HepG2 (cell line): ENCODE results near the gene KLHL5. TPM values are rescaled to one million over a fixed set of nuclear protein-coding genes. Genes with fewer than 3 reads are reported as not detected.
A peak's percentile ranks its signal among the peaks of the same experiment; 100 is the strongest.

Experiments
- ATAC-seq: fragments of 200-7000 bp; cut with Tn5 transposase; 3 replicates; pipeline ENCODE4 v1.9.1; 2020; ENCODE audit warnings: mild to moderate bottlenecking, moderate library complexity
- BruUV-seq: library from RNA; stranded (reverse); fragments of 400-500 nt; replicated peaks from 2 replicates; lab custom pipeline; 2021; lab: Mats Ljungman, UMichigan
- CTCF ChIA-PET: fragments of 300-600 bp; formaldehyde crosslinking; extraction: SDS; loops from one replicate; lab custom pipeline; 2021; ENCODE audit warnings: low total read pairs, inconsistent platforms, low intra/inter-chr PET ratio; lab: Yijun Ruan, JAX
- POLR2A ChIA-PET: fragments of 350-600 bp; sonication (Branson Sonifier 250); formaldehyde crosslinking; loops from one replicate; lab custom pipeline; 2020; ENCODE audit warnings: antibody characterized with exemption, inconsistent platforms; lab: Yijun Ruan, JAX
- DNase-seq: peaks from one replicate; pipeline ENCODE4 v3.0.0-alpha.2; 2015; ENCODE audit warnings: low spot score
- FAIRE-seq: peaks from 3 replicates; lab custom pipeline; 2011; peaks lifted over from hg19 to GRCh38; lab: Jason Lieb, UNC
- H2AFZ ChIP-seq: one replicate; pipeline ENCODE4 v1.6.1; 2011; ENCODE audit warnings: low read length, inconsistent platforms
- H3K27ac ChIP-seq: fragments of 300-600 bp; 3 replicates; pipeline ENCODE4 v1.8.0; 2011; ENCODE audit warnings: mixed run types, mild to moderate bottlenecking, mixed read lengths, low read length, inconsistent platforms; ENCODE audit not compliant: insufficient read depth; ENCODE audit errors: extremely low read length
- H3K27me3 ChIP-seq, 2 experiments: fragments of 200-600 bp in 1 of 2; 2 replicates in 1 of 2; 3 replicates in 1 of 2; pipeline versions ENCODE4 v1.6.0 to v1.8.0; 2011; ENCODE audit warnings: low read length in 2 of 2, mild to moderate bottlenecking in 2 of 2, moderate library complexity in 2 of 2, inconsistent platforms in 1 of 2; ENCODE audit not compliant: insufficient read depth in 2 of 2, control insufficient read depth in 1 of 2
- H3K36me3 ChIP-seq, 2 experiments: fragments of 200-600 bp in 1 of 2; replicated peaks in 1 of 2; 2 replicates in 1 of 2; 3 replicates in 1 of 2; pipeline versions ENCODE4 v1.5.1 to v1.8.0; 2011; ENCODE audit warnings: low read length in 2 of 2, inconsistent platforms in 1 of 2; ENCODE audit not compliant: insufficient read depth in 2 of 2, control insufficient read depth in 1 of 2
- H3K4me1 ChIP-seq: 2 replicates; pipeline ENCODE4 v1.5.1; 2012; ENCODE audit warnings: low read length, inconsistent platforms; ENCODE audit not compliant: insufficient read depth
- H3K4me2 ChIP-seq: 2 replicates; pipeline ENCODE4 v1.6.0; 2011; ENCODE audit warnings: low read depth, low read length, inconsistent platforms
- H3K4me3 ChIP-seq, 3 experiments: fragments of 200-600 bp in 1 of 3; sonication (generic), shearing (Covaris generic) in 1 of 3; replicated peaks in 1 of 3; 2 replicates each; pipeline ENCODE4 v1.5.1; 2011 to 2016; ENCODE audit warnings: low read length in 3 of 3, inconsistent platforms in 2 of 3, low read depth in 2 of 3, mild to moderate bottlenecking in 2 of 3, control low read depth in 1 of 3, mixed read lengths in 1 of 3; ENCODE audit not compliant: insufficient read depth in 1 of 3
- H3K79me2 ChIP-seq: one replicate; pipeline ENCODE4 v1.6.1; 2011; ENCODE audit warnings: low read length, inconsistent platforms; ENCODE audit not compliant: insufficient read depth
- H3K9ac ChIP-seq: 2 replicates; pipeline ENCODE4 v1.6.0; 2011; ENCODE audit warnings: mild to moderate bottlenecking, low read depth, low read length, inconsistent platforms; ENCODE audit not compliant: insufficient read depth
- H3K9me3 ChIP-seq: 2 replicates; pipeline ENCODE4 v1.5.1; 2012; ENCODE audit warnings: mild to moderate bottlenecking, low read length
- H4K20me1 ChIP-seq: 2 replicates; pipeline ENCODE4 v1.6.0; 2011; ENCODE audit warnings: inconsistent platforms, mild to moderate bottlenecking, low read length, moderate library complexity; ENCODE audit not compliant: insufficient read depth
- IKZF1 ChIP-seq: fragments of 450-650 bp; IDR thresholded peaks from 2 replicates; pipeline ENCODE4 v1.7.1; 2016
- MAFK ChIP-seq, 2 experiments: IDR thresholded peaks in 1 of 2; conservative IDR thresholded peaks in 1 of 2; 2 replicates each; pipeline ENCODE4 v1.6.1; 2011; ENCODE audit warnings: improper control_type of control experiment in 2 of 2, low read length in 2 of 2
- MBD4 ChIP-seq: IDR thresholded peaks from 2 replicates; pipeline ENCODE4 v1.6.1; 2012; ENCODE audit warnings: low read length, inconsistent platforms, borderline replicate concordance
- MLLT10 ChIP-seq: sonication (generic); formaldehyde crosslinking; IDR thresholded peaks from 2 replicates; pipeline ENCODE4 v1.4.0; 2020; ENCODE audit warnings: missing genetic modification reagents
- U2AF1 ChIP-seq: fragments of 200-400 bp; formaldehyde crosslinking; optimal IDR thresholded peaks from 2 replicates; pipeline ENCODE3; 2017; ENCODE audit warnings: mild to moderate bottlenecking, low read depth, low read length
- YEATS2 ChIP-seq: sonication (generic); formaldehyde crosslinking; IDR thresholded peaks from 2 replicates; pipeline ENCODE4 v1.4.0; 2020; ENCODE audit warnings: missing genetic modification reagents, borderline replicate concordance
- ZMYM3 ChIP-seq: sonication (generic); formaldehyde crosslinking; IDR thresholded peaks from 2 replicates; pipeline ENCODE4 v1.5.1; 2020; ENCODE audit warnings: mild to moderate bottlenecking, missing genetic modification reagents
- WGBS: methylation state at CpG from one replicate; pipeline ENCODE4 v1.1.6; 2017; ENCODE audit warnings: low lambda C conversion rate; 5-methylcytosine and 5-hydroxymethylcytosine counted together
- in situ Hi-C: cut with HindIII; loops from 2 replicates; pipeline ENCODE4 v1.10.0; 2017; ENCODE audit warnings: low pct_unique_long_range_greater_than_20kb; ENCODE audit not compliant: extremely low pct_ligation_motif_present
- intact Hi-C: fragments of 100-400 bp; cut with micrococcal nuclease; formaldehyde crosslinking; loops from one replicate; pipeline ENCODE4 v1.10.0; 2022; ENCODE audit not compliant: unreplicated experiment
- polyA plus RNA-seq, 8 experiments: library from polyadenylated mRNA; depleted of rRNA in 3 of 8; stranded (reverse) in 7 of 8; unstranded in 1 of 8; fragments of >200 nt; fragmentation: Illumina TruSeq in 4 of 8; extraction: Trizol in 4 of 8; gene quantifications; 2 replicates each; pipeline versions ENCODE4 v1.2.1 to v1.2.3, GENCODE V29; 2011 to 2016; ENCODE audit warnings: low read depth in 4 of 8, missing spikeins in 1 of 8, mixed read lengths in 1 of 8; ENCODE audit not compliant: insufficient read depth in 1 of 8
- total RNA-seq, 5 experiments: library from RNA; depleted of rRNA; stranded (reverse); fragments of >200 nt; fragmentation: Illumina TruSeq; extraction: Trizol; gene quantifications; 2 replicates each; pipeline ENCODE4 v1.2.3, GENCODE V29; 2016; ENCODE audit warnings: low read depth in 1 of 5
- TF ChIP-seq, protein P1 (sequence below): sonication (generic); formaldehyde crosslinking; IDR thresholded peaks from 2 replicates; pipeline ENCODE4 v1.5.1; 2020; ENCODE audit warnings: missing genetic modification reagents, mild to moderate bottlenecking, borderline replicate concordance
- TF ChIP-seq, protein P2 (sequence below): sonication (generic); formaldehyde crosslinking; IDR thresholded peaks from 2 replicates; pipeline ENCODE4 v1.4.0; 2020; ENCODE audit warnings: missing genetic modification reagents
- TF ChIP-seq, protein P3 (sequence below): sonication (generic); formaldehyde crosslinking; IDR thresholded peaks from 2 replicates; pipeline ENCODE4 v1.5.1; 2020; ENCODE audit warnings: missing genetic modification reagents, mild to moderate bottlenecking, borderline replicate concordance

The KLHL5 gene
- total and polyA plus RNA-seq, 2 of the 13 experiments (the other 11 are each of a cell fraction or from before 2014, with no cell fraction given) = 36.2 to 38.7 TPM

DNA sequence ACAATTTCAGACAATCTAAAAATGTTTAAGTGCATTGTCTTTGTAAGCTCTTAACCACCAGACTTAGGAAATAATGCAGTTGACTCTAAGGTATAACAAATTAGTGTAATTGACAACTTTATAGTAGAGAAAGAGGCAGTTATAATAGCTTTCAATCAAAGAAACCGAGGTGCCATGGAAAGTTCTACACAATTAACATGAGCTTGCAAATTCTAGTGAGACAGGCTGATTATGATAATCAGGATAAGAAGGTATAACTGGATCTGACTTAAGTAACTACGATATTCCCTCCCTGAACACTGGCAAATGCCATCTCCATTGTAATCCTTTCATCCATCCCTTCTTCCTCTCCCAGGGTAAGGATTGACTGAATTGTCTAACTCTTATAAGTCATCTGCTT lies 11.4 kb upstream of the KLHL5 start:
- no peaks in the 10 kb centered on the region for H3K36me3 ChIP-seq
- 98% methylated on average over 2 of the region's 2 CpGs for WGBS
- no peak overlapping the region for H3K4me2 ChIP-seq
- no peak overlapping the region for H2AFZ ChIP-seq
- POLR2A ChIA-PET = interaction anchor here (1.2 kb wide), 1 partner anchor 105 kb away, joined by 5 read pairs; no protein-coding TSS in a partner anchor
- no TSS peak for BruUV-seq
- no peak overlapping the region for H3K4me3 ChIP-seq
- TF ChIP-seq, protein P1, sequence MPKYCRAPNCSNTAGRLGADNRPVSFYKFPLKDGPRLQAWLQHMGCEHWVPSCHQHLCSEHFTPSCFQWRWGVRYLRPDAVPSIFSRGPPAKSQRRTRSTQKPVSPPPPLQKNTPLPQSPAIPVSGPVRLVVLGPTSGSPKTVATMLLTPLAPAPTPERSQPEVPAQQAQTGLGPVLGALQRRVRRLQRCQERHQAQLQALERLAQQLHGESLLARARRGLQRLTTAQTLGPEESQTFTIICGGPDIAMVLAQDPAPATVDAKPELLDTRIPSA (CRISPR knock-in tag) = no peak
- TF ChIP-seq MBD4 (no peak), MAFK (conservative IDR thresholded peaks at IDR 0.05 in 1 of 2, IDR thresholded peaks at IDR 0.05 in 1 of 2; ENCODE audit: low read length in 2 of 2) (peak in 1 of 2 experiments; percentile 30; a peak in 2 of 4 replicates)
- TF ChIP-seq, all 625 proteins: peak for 1
- Histone ChIP-seq H3K9ac (no peak overlapping the region), H3K27me3 (no peaks in the 10 kb centered on the region), H3K27ac (no peak overlapping the region), H3K4me1 (peaks cover 40% of the 10 kb centered on the region), H4K20me1 (peaks cover 11% of the 10 kb centered on the region; the same call in 1 of the 2 replicates), H3K79me2 (peaks cover 78% of the 10 kb centered on the region), H3K9me3 (no peaks in the 10 kb centered on the region)
- ATAC-seq = no peak
- intact Hi-C loops (no loop called here), in situ Hi-C loops (no loop called here)
- no peak for FAIRE-seq
- CTCF ChIA-PET = no interaction called here
- no peak for DNase-seq

DNA sequence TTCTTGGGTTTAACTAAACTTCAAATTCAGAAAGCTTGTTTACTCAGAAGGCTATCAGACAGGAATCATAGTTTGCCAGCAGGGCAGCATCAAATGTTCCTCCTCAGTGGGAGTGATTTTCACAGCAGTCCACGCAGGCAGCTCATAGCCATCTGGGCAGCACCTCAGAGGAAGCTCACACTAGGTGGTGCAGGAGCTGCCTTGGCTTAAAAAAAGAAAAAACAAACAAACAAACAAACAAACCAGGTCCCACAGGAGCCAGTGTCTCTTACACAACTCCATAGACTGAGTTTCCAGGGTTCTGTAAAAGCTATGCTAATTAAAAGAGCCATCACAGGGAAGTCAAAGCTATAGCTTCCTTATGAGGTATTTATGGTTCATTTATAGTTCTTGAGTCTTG lies 10.5 kb upstream of the KLHL5 start:
- Histone ChIP-seq H3K27me3 (no peaks in the 10 kb centered on the region), H2AFZ (no peak overlapping the region), H3K79me2 (peaks cover 70% of the 10 kb centered on the region), H3K4me1 (peaks cover 36% of the 10 kb centered on the region), H3K4me3 (no peak overlapping the region), H3K9ac (no peak overlapping the region), H3K4me2 (no peak overlapping the region), H3K27ac (no peak overlapping the region), H4K20me1 (0 out of 2 replicates have a peak, but pooled peaks cover 4% of the 10 kb centered on the region), H3K9me3 (no peaks in the 10 kb centered on the region), H3K36me3 (no peaks in the 10 kb centered on the region)
- POLR2A ChIA-PET = interaction anchor here (1.4 kb wide), 1 partner anchor 9 kb away, joined by 7 read pairs; no protein-coding TSS in a partner anchor
- FAIRE-seq (no peak), ATAC-seq (no peak), DNase-seq (no peak)
- CTCF ChIA-PET = no interaction called here
- 93% methylated on average over 1 of the region's 1 CpG for WGBS
- no TSS peak for BruUV-seq
- in situ Hi-C loops (no loop called here), intact Hi-C loops (no loop called here)
- TF ChIP-seq, protein P2, sequence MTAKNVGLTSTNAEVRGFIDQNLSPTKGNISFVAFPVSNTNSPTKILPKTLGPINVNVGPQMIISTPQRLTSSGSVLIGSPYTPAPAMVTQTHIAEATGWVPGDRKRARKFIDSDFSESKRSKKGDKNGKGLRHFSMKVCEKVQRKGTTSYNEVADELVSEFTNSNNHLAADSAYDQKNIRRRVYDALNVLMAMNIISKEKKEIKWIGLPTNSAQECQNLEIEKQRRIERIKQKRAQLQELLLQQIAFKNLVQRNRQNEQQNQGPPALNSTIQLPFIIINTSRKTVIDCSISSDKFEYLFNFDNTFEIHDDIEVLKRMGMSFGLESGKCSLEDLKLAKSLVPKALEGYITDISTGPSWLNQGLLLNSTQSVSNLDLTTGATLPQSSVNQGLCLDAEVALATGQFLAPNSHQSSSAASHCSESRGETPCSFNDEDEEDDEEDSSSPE (CRISPR knock-in tag) = no peak
- no peak for TF ChIP-seq IKZF1
- TF ChIP-seq, protein P3, sequence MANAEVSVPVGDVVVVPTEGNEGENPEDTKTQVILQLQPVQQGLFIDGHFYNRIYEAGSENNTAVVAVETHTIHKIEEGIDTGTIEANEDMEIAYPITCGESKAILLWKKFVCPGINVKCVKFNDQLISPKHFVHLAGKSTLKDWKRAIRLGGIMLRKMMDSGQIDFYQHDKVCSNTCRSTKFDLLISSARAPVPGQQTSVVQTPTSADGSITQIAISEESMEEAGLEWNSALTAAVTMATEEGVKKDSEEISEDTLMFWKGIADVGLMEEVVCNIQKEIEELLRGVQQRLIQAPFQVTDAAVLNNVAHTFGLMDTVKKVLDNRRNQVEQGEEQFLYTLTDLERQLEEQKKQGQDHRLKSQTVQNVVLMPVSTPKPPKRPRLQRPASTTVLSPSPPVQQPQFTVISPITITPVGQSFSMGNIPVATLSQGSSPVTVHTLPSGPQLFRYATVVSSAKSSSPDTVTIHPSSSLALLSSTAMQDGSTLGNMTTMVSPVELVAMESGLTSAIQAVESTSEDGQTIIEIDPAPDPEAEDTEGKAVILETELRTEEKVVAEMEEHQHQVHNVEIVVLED = no peak
- TF ChIP-seq U2AF1 = no peak
- no peak for TF ChIP-seq MLLT10 (CRISPR knock-in tag)
- TF ChIP-seq ZMYM3 (CRISPR knock-in tag) = no peak
- no peak for TF ChIP-seq YEATS2 (CRISPR knock-in tag)
